HG03439 (cell line): Measurements from ENCODE around the gene GAS7.

Source experiments
- ATAC-seq: cut with Tn5 transposase; IDR thresholded peaks from one replicate; pipeline ENCODE4 v1.9.1; 2021; ENCODE audit warnings: mild to moderate bottlenecking, moderate library complexity; ENCODE audit not compliant: unreplicated experiment

The GAS7 gene

DNA sequence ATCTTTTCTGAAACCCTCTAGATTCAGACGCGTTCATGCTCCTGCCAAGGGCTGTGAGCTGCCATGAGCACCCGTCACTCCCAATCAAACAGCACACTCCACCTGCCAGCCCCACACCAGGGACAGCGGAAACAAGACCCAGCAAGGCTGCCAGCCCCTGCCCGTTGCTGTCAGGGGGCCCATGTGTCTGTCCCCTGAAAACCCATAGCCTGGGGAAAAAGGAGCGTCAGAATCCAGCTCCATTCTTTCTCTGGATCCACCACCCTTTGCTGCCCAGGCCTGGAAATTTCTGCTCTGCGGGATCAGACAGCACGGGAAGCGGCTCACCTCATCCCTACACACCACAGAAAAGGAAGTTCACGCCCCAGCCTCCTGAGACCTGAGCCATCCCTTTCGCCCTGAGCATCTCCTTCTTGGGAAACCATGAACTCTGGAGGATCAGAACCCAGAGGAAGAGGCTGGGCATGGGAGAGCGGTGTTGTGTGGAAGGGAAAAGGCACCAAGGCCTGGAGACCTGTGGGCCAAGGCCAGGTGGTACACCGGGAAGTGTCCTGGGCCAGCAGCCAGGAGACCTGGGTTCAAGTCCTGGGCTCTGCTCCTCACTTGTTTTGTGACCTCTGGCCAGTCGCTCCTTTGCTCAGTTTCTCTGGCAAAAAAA is 241.8 kb downstream of the GAS7 start:
- no peak for ATAC-seq

DNA sequence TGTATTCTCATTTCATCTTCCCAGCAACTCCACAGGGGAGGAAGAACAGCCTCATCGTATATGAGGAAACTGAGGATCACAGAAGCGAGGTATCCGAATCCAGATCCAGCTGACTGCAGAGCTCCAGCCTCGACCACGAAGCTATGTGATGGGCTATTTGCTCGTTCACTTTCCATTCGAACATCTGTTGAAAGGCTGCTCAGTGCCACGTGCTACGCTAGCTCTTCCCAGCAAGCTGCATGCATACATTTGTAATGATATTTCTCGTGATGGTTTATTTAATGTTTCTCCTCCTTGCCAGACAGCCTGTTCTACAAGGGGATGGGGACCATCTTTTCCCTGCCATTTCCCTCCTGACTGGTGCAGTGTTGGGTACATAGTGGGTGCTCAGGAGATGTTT is 244.9 kb downstream of the GAS7 start:
- ATAC-seq: no peak

DNA sequence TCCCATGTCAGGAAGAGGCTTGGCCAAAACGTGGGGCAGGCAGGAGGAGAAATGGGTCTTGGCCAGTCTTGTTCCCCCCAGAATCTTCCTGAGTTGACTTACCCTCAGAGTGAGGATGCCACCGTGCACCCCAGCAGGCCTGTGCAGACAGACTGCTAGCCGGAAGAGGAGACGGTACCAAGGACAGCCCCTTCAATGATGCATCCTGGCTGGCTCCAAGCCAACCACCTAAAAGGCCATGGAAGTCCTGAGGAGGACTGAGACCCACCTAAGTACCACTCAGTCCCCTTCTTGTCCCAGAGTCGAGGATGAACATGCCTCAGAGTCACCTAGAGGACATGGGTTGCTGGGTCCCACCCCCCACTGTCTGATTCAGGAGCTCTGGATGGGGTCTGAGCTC is 246.6 kb downstream of the GAS7 start:
- no peak for ATAC-seq

DNA sequence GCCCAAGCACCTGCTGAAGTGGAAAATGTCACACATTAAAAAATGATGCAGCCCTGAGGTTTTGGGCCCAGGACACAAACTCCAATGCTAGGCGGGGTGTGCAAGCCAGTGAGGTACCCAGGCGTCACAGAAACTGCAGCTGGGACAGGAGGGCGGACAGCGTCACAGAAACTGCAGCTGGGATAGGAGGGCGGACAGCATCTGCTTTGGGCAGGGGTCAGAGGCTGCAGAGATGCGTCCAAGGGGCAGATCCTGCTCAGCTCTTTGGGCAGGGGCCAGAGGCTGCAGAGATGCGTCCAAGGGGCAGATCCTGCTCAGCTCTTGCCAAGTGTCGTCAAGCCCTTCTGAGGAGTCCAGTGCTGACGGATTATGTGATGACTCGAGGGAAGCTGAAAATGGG is 249.5 kb downstream of the GAS7 start:
- no peak for ATAC-seq

DNA sequence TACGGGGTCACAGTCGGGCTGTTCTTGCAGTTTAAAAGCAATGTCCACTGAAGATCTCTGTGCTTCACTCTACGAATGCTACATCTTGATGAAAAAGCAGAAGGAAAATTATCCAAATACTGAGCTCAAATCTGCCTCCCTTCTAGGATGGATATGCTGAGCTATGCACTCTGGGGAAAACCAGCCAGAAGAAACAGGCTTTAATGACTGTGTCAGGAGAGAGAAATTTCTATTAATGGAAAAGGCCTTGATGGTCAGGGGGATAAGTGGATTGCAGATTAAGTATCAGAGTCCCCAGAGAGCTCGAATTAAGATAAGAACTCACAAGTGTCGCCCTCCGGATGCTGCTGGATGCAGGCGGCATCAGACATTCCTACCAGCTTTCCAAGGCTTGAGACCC is 253.7 kb downstream of the GAS7 start:
- ATAC-seq: no peak

DNA sequence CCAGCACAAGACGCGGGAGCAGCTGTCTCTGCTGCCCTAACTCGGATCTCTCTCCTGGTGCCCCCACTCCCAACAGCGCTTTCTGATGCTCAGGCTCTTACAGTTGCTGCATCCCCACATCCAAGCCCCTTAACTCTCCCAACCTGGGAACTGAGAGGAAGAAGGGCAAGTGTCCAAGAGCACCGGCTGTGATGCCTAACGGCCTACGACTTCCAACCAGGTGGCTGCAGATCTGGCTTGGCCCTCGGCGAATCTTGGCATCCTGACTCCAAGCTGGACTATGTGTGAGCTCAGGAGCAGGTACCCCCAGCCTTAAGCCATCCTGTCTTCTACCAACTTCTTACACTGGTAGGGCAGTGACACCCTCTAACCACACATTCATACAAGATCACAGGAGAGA is 255.1 kb downstream of the GAS7 start:
- no peak for ATAC-seq

DNA sequence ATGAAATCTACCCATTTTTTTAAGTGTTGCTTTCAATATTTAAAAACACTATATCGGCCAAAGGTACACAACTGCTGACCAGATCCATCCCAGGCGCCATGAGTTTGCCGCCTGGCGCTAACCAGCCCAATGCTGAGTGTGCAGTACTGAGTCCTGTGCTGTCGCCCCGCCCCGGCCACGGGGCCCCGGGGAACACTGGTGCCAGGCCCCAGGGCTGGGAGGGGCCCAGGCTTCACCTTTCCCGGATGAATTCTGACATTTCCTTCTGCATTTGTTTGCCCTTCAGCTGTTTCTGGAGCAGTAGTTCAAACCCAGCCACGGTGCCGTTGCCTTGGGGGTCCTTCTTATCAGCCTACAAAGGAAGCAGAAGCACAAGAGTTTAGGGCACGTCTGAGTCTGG is 255.5 kb downstream of the GAS7 start:
- ATAC-seq: no peak

DNA sequence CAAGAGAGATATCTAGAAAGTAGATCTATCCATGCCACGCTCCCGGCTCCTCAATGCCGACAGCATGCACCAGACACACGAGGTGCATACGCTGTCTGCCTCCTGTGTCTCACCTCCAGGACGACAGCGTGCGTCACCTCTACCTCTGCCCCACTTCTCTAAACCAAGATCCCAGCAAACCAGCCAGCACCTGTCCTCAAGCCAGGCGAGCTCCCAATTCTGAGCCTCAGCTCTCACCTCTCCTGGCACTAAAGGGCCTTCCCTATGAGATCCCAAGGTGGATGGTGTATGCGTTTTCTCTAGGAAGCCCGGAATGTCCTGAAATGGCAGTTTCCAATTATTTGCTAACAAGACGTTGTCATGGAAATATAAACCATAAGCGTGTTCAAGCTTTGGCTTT is 257.1 kb downstream of the GAS7 start:
- ATAC-seq: no peak

DNA sequence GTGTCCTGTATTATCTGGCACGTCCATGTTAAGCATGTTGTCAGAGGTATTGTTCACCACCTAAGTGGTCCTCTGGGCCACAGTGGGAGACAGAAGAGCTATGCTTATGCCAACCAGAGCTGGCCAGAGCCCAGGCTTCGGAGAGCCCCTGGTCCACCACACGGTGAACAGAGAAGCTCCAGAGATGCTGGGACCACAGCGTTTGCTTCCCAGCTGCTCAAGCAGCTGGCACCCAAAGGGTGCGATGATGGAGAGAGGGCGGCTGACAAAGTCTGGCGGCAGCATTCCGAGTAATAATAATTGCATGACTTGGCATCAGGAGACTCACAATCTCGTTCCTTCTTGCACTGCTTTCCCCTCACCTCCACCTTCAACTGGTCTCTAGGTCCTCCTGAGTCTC is 257.6 kb downstream of the GAS7 start:
- ATAC-seq: no peak

DNA sequence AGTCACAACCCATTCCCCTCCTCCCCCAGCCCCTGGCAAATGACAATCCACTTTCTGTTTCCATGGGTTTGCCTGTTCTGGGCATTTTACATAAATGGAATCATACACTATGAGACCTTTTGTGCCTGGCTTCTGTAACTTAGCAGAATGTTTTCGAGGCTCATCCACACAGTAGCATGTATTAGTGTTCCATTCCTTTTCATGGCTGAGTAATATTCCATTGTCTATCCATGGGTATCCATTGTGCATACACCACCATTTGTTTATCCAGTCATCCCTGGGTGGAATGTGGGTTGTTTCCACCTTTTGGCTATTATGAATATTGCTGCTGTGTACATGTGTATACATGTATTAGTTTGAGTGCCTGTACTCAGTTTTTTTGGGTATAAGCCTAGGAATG is 259.6 kb downstream of the GAS7 start:
- no peak for ATAC-seq

DNA sequence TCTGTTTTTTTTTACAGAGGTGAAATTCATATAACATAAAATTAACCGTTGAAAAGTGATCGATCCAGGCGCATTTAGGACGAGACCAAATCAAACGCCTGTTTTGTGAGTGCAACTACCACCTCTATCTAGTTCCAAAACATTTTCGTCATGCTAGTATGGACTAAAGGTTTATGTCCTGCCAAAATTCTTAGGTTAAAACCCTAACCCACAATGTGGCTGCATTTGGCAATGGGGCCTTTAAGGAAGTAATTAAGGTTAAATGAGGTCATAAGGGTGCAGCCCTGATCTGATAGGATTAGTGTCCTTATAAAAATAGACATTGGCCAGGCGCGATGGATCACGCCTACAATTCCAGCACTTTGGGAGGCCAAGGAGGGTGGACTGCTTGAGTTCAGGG is 260.5 kb downstream of the GAS7 start:
- ATAC-seq: no peak

DNA sequence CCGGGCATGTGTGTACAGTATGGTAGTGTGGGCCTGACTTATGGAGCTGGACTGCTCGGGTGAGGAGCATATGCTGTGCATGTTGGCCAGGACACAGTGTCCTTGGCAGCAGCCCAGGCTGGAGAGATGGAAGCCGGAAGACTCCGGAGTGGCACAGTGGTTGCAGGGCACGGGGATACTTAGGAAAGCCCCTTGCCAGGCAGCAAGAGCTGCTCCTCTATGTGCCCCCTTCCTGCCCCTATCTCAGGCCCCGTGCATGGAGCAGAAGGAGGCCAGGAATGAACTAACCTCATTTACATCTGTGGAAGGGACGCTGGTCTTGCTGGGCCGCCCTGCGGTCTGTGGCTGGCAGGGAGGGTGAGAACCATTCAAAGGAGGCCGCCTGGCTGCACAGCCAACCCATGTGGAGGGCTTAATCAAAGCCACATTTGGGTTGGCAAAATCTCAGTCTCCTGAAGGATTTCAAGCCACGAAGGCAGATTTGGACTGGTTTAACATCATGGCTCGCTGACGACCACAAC is 261.1 kb downstream of the GAS7 start:
- no peak for ATAC-seq

DNA sequence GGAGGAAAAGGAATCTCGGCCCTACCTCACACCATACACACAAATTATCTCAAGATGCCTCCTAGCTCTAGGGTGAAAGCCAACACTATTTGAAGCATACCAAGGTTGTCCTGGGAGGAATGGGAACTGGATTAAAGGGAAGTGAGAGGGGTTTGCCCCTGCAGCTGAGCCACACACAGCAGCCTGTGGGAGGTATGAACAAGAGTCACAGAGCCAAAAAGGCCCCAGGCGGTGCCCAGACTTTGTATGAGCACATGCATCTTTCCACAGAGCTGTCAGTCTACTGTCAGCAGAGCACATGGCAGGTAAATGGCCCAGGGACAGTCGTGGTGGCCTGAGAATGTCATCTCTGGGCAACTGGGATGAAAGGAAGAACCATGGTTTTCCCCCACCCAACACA is 262.3 kb downstream of the GAS7 start:
- no peak for ATAC-seq

DNA sequence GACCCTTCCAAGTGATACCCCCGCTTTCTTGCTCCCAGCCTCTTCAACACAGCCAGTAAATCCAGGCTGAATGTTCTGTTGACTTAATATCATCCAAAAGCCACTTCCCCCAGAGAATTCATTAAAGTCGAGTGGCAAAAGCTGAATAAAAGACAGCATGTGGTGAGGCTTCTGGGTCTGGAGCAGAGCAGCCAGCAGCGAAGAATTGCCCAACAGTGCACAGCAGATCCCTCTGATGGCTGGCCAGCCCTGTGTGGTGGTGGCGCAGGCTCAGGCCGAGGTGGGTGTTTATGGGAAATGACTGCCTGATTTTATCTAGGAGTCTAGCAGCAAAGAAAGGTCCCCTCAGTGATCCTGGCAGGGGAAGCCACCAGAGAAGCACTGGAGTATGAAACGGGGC is 263.0 kb downstream of the GAS7 start:
- ATAC-seq: no peak

DNA sequence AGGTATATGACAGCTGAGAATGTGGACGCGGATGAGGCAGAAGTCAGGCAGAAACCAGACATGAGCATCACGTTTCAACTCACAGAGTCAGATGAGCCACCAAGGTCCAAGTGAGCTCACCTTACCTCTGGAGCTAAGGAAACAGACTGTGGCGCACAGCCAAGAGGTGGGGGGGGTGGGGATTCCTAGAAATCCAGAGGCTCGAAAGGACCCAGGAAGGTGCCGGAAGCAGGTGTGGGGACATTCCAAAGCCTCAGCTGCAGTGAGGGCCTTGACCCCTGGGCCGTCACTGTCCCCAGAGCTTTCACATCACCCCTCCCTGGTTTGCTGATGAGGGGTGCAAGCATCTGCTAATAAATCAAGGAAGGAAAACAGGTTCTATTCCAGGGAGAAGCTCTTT is 264.1 kb downstream of the GAS7 start:
- no peak for ATAC-seq

DNA sequence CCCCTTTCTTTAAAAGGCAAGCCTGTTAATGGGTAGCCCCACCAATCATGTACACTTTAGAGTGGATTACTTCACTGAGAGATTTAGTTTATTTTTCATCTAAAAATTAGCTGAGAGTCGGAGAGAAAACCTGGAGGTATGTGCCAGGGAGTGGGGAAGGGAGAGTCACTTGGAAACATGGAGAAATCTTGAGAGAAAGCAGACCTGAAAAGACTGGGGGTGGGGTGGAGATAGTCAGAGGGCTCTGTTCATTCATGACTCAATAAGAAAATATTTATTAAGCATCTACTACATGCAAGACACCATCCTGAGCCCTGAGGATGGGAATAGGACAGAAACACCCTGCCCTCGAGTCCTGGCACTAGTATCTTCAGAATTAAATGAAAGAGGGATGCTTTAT is 265.9 kb downstream of the GAS7 start:
- ATAC-seq: no peak

DNA sequence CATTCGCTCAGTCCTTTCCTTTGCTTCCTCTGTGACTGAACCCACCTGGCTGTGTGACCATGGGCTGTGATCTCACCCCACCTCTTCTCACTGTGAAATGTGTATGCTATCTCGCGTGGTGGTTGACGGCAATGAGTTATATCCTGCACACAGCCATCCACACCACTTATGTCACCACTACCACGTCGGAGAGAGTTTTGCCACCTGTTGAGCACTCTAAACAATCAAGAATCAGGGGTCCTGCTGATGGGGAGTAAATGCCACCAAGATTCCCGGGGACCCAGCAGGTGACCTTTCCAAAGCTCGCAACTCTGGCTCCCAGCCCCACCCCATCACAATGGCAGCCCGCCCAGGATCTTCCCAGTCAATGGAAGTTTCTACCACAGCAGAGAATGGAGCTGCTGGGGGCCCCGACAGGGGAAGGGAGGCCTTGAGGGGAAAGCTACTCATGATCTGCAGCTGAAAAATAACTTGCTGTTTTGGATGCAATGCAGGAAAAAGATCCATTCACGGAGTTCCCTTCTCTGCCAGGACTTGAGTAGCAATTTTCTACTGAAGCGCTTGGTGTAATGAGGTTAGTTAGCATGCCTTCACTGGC is 267.2 kb downstream of the GAS7 start:
- no peak for ATAC-seq

DNA sequence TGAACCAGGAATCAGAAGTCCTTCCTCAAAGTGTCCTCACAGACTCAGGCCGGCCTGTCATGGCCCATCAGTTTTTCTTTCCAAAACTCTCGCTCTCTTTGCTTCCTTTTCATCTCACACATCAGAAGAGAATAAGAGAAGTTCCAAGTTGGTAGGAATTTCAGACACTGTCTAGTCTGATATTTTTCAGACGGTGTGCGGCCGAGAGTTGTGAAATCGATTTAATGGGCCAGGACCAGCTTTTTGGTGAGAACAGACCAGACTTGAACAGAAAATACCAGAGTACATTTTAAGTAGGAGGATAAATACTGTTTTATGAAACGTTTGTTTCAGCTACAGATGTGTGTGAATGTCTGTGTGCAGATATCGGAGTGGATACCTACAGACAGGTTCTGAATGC is 268.5 kb downstream of the GAS7 start:
- ATAC-seq: no peak

DNA sequence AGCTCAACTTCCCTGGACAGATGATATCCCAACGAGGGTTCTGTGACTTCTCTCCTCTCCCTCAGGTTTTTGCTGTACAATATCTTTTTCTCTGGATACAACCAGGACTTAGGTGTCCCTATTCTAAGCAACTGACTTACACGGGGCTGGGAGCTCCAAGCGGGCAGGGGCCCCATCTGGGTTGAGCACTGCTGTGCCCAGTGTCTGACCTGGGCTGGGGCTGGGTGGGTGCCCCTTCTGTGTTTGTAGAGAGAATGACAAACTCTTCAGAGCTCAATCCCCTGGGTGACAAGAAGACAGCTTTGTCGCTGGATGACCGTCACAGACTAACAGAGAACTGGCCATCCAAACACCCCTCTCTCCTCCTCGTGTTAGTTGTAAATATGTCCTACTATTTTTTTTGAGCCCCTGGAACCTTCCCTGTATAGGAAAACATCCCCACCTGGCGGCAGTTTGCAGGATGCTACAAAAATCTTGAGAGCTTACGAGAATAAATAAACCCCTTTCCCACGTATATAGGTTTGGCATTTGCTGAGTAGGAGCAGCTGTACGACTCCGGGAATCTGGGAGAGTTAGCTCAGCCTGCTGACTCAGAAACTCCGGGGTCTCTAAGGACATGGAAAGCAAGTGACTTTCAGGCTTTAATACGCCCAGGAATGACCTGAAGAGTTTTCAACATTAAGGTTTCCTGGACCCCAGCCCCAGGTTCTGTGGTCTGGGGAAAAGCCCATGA is 269.6 kb downstream of the GAS7 start:
- no peak for ATAC-seq

DNA sequence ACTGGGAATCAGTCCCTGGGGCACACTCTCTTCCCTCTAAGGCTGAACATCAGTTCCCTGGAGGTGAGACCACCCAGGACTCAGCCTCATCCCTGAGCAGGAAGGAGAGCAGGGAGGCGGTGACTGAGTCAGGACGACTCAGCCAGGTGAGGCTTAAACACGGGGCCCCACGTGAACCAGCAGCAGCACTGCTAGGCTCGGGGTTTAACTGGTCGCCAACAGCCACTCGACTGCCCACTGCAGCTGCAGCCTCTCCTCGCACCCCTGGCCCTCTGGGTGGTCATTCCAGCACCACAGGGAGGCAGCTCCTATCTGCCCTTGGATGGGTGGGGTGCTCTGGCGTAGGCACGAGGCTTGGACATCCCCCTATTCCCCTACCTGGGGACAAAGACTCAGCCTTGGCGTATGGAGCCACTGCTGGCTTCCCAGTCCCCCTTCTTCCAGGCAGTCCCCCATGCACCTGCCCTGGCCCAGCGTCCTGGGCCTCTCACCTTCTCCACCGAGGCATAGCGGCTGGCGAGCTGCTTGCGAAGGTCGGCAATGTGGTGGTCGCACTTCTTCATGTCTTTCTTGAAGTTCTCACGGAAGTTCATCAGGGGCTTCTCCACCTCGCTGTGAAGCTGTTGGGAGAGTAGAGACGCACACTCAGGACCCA is 272.1 kb downstream of the GAS7 start:
- ATAC-seq: no peak

DNA sequence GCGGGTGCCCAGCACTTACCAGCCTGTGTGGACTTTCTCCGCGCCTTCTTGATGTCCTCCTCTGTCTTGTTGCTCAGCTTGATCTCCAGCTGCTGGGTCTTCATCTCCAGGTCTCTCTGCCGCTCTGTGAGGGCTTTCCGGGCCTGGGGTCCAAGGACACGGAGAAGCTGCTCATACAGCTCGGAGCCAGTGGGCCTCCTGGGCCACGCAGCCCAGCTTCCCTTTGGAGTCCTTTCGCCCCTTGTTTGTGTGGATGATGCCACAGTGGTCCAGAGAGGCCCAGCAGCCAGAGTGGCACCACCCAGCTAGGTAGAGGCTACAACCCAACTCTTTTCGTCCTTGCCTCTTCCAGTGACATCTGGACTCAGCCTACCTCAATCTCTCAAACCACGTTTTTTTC is 272.9 kb downstream of the GAS7 start:
- no peak for ATAC-seq

DNA sequence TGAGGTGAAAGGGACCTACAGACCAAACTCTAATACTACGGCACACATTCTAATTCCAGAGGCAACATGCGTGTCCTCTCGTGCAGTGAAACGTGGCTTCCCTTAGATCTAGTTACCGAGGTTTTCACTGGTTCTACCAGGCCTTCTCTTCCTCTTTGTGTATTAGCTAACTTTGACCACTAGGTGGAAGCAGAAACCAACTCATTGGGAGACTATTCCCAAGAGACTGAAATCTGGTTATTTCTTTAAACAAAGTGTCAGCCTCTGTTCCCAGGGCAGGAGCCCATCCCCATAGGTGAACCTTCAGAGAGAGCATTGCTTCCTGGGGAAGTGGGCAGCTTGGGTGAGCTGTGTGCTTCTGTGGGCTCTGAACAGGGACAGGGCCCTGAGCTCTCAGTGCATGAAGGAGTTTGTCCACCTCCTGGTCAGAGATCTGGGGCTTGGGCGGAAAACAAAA is 273.6 kb downstream of the GAS7 start:
- ATAC-seq: no peak
